KMS-11 (cell line): ENCODE measurements around the gene TARBP1.

ENCODE experiments used
- H2AFZ ChIP-seq: fragments of 200-600 bp; sonication (generic); 2 replicates; pipeline ENCODE4 v1.6.1; 2016; ENCODE audit warnings: antibody characterized with exemption, mixed run types, low read depth
- H3K27ac ChIP-seq: fragments of 200-600 bp; sonication (generic); 2 replicates; pipeline ENCODE4 v1.6.1; 2016; ENCODE audit warnings: mild to moderate bottlenecking, mixed run types
- H3K27me3 ChIP-seq: fragments of 200-600 bp; sonication (generic); 2 replicates; pipeline ENCODE4 v1.6.1; 2017; ENCODE audit warnings: mild to moderate bottlenecking, low read depth, mixed run types, moderate library complexity; ENCODE audit not compliant: insufficient read depth
- H3K36me3 ChIP-seq: fragments of 200-600 bp; sonication (generic); 2 replicates; pipeline ENCODE4 v1.6.1; 2017; ENCODE audit warnings: mild to moderate bottlenecking, mixed run types; ENCODE audit not compliant: insufficient read depth
- H3K4me1 ChIP-seq: fragments of 200-600 bp; sonication (generic); 2 replicates; pipeline ENCODE4 v1.6.1; 2016; ENCODE audit warnings: mild to moderate bottlenecking, low read depth, mixed run types; ENCODE audit not compliant: poor library complexity, severe bottlenecking
- H3K4me2 ChIP-seq: fragments of 200-600 bp; sonication (generic); 2 replicates; pipeline ENCODE4 v1.7.0; 2016; ENCODE audit warnings: mild to moderate bottlenecking, mixed run types
- H3K4me3 ChIP-seq: fragments of 200-600 bp; sonication (generic); IDR thresholded peaks from 2 replicates; pipeline ENCODE4 v1.6.1; 2017; ENCODE audit warnings: low read depth, low read length, mixed read lengths; ENCODE audit not compliant: insufficient read depth
- H3K79me2 ChIP-seq: fragments of 200-600 bp; sonication (generic); 2 replicates; pipeline ENCODE4 v1.6.1; 2016; ENCODE audit warnings: low read depth, mixed run types; ENCODE audit not compliant: insufficient read depth
- H3K9ac ChIP-seq: fragments of 200-600 bp; sonication (generic); 2 replicates; pipeline ENCODE4 v1.6.1; 2016; ENCODE audit warnings: mild to moderate bottlenecking, mixed run types
- H4K20me1 ChIP-seq: fragments of 200-600 bp; sonication (generic); 2 replicates; pipeline ENCODE4 v1.6.1; 2016; ENCODE audit warnings: mild to moderate bottlenecking, mixed run types; ENCODE audit not compliant: insufficient read depth
- CTCF ChIP-seq: fragments of 200-600 bp; sonication (generic); conservative IDR thresholded peaks from 2 replicates; pipeline ENCODE4 v1.6.1; 2017; ENCODE audit warnings: low read depth, mild to moderate bottlenecking, antibody characterized with exemption, low read length, moderate library complexity, mixed read lengths

Gene TARBP1

GRCh38 chr1:234503193-234504050 is 24.4 kb upstream of the TARBP1 start:
- Histone ChIP-seq H3K4me1 (peaks cover 68% of the 10 kb centered on the region), H3K27me3 (no peaks in the 10 kb centered on the region), H3K36me3 (no peaks in the 10 kb centered on the region), H2AFZ (no peak overlapping the region), H3K9ac (no peak overlapping the region), H3K27ac (no peak overlapping the region; the same call in 1 of the 2 replicates), H3K4me3 (no peak overlapping the region), H3K4me2 (no peak overlapping the region), H4K20me1 (no peaks in the 10 kb centered on the region), H3K79me2 (no peaks in the 10 kb centered on the region)
- no peak for TF ChIP-seq CTCF

- Histone ChIP-seq H3K4me2 (no peak overlapping the region), H4K20me1 (no peaks in the 10 kb centered on the region), H3K4me3 (no peak overlapping the region), H3K27ac (no peak overlapping the region), H3K4me1 (peaks cover 69% of the 10 kb centered on the region), H3K9ac (no peak overlapping the region), H3K36me3 (no peaks in the 10 kb centered on the region), H2AFZ (no peak overlapping the region), H3K27me3 (no peaks in the 10 kb centered on the region), H3K79me2 (no peaks in the 10 kb centered on the region)
- no peak for TF ChIP-seq CTCF
Measured at GRCh38 chr1:234502785-234503184, 23.8 kb upstream of the TARBP1 start.

GRCh38 chr1:234500269-234500668 is 21.3 kb upstream of the TARBP1 start:
- H3K79me2 ChIP-seq, result no peaks in the 10 kb centered on the region
- H4K20me1 ChIP-seq, result no peaks in the 10 kb centered on the region
- no peak overlapping the region for H3K27ac ChIP-seq
- no peak overlapping the region for H3K9ac ChIP-seq
- TF ChIP-seq CTCF, result no peak
- H3K27me3 ChIP-seq, result no peaks in the 10 kb centered on the region
- no peak overlapping the region for H3K4me3 ChIP-seq
- H2AFZ ChIP-seq, result peak overlapping the region; percentile 87; the same call in 1 of the 2 replicates
- no peaks in the 10 kb centered on the region for H3K36me3 ChIP-seq
- H3K4me2 ChIP-seq, result peak overlapping the region; percentile 62; the same call in 1 of the 2 replicates
- peaks cover 63% of the 10 kb centered on the region for H3K4me1 ChIP-seq

GRCh38 chr1:234499943-234500245 is 20.9 kb upstream of the TARBP1 start:
- peak overlapping the region; percentile 61 for H3K27ac ChIP-seq

More at GRCh38 chr1:234499943-234500245, 20.9 kb upstream of the TARBP1 start:
- peak overlapping the region; percentile 87 for H2AFZ ChIP-seq
- no peaks in the 10 kb centered on the region for H3K36me3 ChIP-seq
- H3K79me2 ChIP-seq, result no peaks in the 10 kb centered on the region
- no peak overlapping the region for H3K4me3 ChIP-seq
- no peak for TF ChIP-seq CTCF
- H4K20me1 ChIP-seq, result no peaks in the 10 kb centered on the region
- no peaks in the 10 kb centered on the region for H3K27me3 ChIP-seq
- peaks cover 63% of the 10 kb centered on the region for H3K4me1 ChIP-seq
- H3K4me2 ChIP-seq, result peak overlapping the region; percentile 62
- H3K9ac ChIP-seq, result peak overlapping the region; percentile 66; the same call in 1 of the 2 replicates
